Tibial artery (tissue), 4 donors: ENCODE results near the gene SLC24A3.

ENCODE experiments used
- DNase-seq, 2 donors: peaks; one replicate each; pipeline ENCODE4 v3.0.0-alpha.2; 2019
- H3K27ac ChIP-seq, 2 donors: fragments of 200-600 bp; sonication (generic) in 1 of 2; 1 replicate in 1 of 2; 2 replicates in 1 of 2; pipeline ENCODE4 v1.5.1; 2018 to 2019; ENCODE audit warnings: mild to moderate bottlenecking in 1 of 2
- H3K27me3 ChIP-seq, 2 donors: fragments of 200-600 bp; sonication (generic) in 1 of 2; one replicate each; pipeline versions ENCODE4 v1.5.1 to v1.6.0; 2016 to 2019
- H3K36me3 ChIP-seq, 3 donors: fragments of 200-600 bp; sonication (generic) in 2 of 3; one replicate each; pipeline ENCODE4 v1.5.1; 2016 to 2019; ENCODE audit warnings: mild to moderate bottlenecking in 2 of 3
- H3K4me1 ChIP-seq, 4 donors: fragments of 200-600 bp; sonication (generic) in 2 of 4; 1 replicate in 3 of 4; 2 replicates in 1 of 4; pipeline ENCODE4 v1.5.1; 2016 to 2019
- H3K4me3 ChIP-seq, 2 donors: fragments of 200-600 bp; sonication (generic) in 1 of 2; 1 replicate in 1 of 2; 2 replicates in 1 of 2; pipeline ENCODE4 v1.5.1; 2018 to 2019; ENCODE audit warnings: mild to moderate bottlenecking in 2 of 2
- H3K9me3 ChIP-seq, 3 donors: fragments of 200-600 bp; sonication (generic) in 1 of 3; one replicate each; pipeline ENCODE4 v1.5.1; 2016 to 2019
- intact Hi-C: fragments of 100-400 bp; cut with DNase I; formaldehyde crosslinking; loops from one replicate; pipeline ENCODE4 v1.15.0; 2023; ENCODE audit warnings: low total_unique reads
- TF ChIP-seq, protein P1 (sequence below), 2 experiments: fragments of 200-600 bp in 1 of 2; fragments of 450-650 bp in 1 of 2; IDR thresholded peaks; one replicate each; pipeline ENCODE4 v1.5.1; 2017 to 2019; ENCODE audit warnings: antibody characterized with exemption in 2 of 2, mild to moderate bottlenecking in 1 of 2, moderate library complexity in 1 of 2

SLC24A3 gene

DNA sequence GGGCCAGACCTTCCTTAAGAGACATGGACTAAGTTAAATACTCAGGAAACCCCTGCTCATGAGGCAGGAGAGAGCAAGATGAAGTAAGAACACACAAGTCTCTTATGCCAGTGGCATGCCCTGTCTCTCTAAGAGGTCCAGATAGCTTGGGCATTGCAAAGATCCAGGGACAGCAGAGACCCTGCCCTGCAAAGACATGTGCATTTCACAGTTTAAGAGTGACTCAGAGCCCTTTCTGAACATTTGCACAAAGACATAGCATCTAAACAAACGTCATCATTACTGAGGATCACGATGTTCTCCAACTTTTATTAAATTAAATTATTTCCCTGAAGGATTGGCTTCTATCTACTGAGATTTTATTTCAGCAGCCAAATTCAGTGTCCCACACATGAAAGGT, 315.1 kb downstream of the SLC24A3 start:
- no peak overlapping the region for H3K4me3 ChIP-seq
- H3K27me3 ChIP-seq: no peaks in the 10 kb centered on the region
- TF ChIP-seq, protein P1, sequence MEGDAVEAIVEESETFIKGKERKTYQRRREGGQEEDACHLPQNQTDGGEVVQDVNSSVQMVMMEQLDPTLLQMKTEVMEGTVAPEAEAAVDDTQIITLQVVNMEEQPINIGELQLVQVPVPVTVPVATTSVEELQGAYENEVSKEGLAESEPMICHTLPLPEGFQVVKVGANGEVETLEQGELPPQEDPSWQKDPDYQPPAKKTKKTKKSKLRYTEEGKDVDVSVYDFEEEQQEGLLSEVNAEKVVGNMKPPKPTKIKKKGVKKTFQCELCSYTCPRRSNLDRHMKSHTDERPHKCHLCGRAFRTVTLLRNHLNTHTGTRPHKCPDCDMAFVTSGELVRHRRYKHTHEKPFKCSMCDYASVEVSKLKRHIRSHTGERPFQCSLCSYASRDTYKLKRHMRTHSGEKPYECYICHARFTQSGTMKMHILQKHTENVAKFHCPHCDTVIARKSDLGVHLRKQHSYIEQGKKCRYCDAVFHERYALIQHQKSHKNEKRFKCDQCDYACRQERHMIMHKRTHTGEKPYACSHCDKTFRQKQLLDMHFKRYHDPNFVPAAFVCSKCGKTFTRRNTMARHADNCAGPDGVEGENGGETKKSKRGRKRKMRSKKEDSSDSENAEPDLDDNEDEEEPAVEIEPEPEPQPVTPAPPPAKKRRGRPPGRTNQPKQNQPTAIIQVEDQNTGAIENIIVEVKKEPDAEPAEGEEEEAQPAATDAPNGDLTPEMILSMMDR (IDR thresholded peaks at IDR 0.05): no peak
- H3K27ac ChIP-seq: no peak overlapping the region
- DNase-seq: no peak
- no peaks in the 10 kb centered on the region for H3K9me3 ChIP-seq
- no peaks in the 10 kb centered on the region for H3K4me1 ChIP-seq
- intact Hi-C loops: no loop called here
- no peaks in the 10 kb centered on the region for H3K36me3 ChIP-seq

DNA sequence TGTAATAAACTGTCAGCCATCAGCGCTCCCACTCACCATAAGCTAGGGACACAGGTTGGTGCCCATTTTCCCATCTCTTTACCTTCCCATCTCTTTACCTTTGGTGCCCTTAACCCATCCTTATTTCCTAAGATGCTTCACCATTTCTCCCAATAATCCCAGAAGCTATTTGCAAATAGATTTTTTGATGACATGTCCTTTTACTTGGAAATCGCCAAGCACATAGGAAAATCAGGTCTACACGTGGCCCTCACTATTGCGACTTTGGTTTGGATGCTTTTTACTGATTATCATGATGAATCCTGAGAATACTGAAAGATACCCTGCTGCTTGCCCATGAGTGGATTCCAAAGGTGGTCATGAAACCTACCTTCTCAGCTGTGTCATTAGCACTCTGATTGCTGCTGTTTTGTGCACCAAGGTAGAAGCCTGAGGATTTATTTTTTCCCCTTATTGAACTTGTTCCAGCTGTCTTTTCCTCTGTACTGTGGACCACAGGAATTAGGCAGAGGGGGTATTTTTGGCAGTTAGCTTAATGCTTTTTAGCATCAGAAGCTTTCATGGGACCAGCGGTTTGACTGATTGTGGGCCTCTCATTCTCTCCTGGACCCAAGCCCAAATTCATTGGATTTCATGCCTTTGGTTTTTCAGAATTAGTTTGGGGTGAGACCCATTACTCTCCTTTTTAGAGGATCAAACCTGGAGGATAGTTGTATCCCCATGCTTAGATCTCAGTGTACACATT, 316.0 kb downstream of the SLC24A3 start:
- no peaks in the 10 kb centered on the region for H3K36me3 ChIP-seq

DNA sequence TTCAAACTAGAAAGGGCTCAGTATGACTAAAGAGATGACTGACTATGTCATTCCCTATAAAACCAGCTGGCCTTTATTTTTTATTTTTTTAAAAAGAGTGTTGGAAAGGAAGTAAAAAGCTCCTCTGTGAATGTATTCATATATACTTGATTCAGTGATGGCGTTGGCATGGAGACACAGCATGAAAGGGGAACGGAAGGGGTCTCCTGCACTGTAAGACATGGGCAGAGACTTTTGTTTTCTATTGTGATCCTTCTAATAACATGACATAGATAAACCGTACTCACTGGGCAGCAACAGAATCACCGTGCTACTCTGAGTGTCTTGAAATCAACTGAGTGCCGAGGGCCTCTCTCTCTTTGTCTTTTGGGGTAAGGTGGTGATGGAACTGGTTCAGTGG, 317.6 kb downstream of the SLC24A3 start:
- DNase-seq: no peak

More for the DNA sequence above, 316.0 kb downstream of the SLC24A3 start:
- DNase-seq: no peak
- H3K9me3 ChIP-seq: no peaks in the 10 kb centered on the region
- H3K27ac ChIP-seq: no peak overlapping the region
- H3K4me3 ChIP-seq: no peak overlapping the region
- intact Hi-C loops: no loop called here
- TF ChIP-seq, protein P1 (IDR thresholded peaks at IDR 0.05): no peak
- no peaks in the 10 kb centered on the region for H3K27me3 ChIP-seq
- H3K4me1 ChIP-seq: no peaks in the 10 kb centered on the region

DNA sequence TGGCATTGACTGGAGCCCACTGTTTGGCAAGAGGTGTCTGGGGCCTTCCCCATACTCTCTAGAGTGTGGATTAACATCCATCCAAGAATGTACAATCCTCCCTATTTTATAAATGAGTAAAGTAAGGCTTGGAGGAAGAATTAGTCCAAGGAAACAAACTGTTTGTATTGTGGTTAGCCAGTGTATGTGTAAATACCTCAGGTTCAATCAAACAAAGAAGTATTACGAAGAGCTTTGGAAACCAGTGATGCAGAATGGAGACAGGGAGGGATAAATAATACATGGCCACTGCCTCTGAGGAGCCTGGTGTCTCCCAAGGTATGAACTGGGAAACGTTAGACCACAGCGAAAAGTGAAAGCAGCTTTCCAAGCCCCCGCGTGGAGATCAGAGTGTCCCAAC, 319.0 kb downstream of the SLC24A3 start:
- intact Hi-C loops: no loop called here
- Histone ChIP-seq H3K9me3 (no peaks in the 10 kb centered on the region), H3K36me3 (no peaks in the 10 kb centered on the region), H3K4me3 (no peak overlapping the region), H3K27ac (no peak overlapping the region), H3K4me1 (no peaks in the 10 kb centered on the region), H3K27me3 (no peaks in the 10 kb centered on the region)
- TF ChIP-seq, protein P1 (IDR thresholded peaks at IDR 0.05): no peak
- no peak for DNase-seq

More for the DNA sequence above, 317.6 kb downstream of the SLC24A3 start:
- Histone ChIP-seq H3K36me3 (no peaks in the 10 kb centered on the region), H3K9me3 (no peaks in the 10 kb centered on the region), H3K4me3 (no peak overlapping the region), H3K27me3 (no peaks in the 10 kb centered on the region), H3K4me1 (no peaks in the 10 kb centered on the region), H3K27ac (no peak overlapping the region)
- TF ChIP-seq, protein P1 (IDR thresholded peaks at IDR 0.05): no peak
- intact Hi-C loops: no loop called here

DNA sequence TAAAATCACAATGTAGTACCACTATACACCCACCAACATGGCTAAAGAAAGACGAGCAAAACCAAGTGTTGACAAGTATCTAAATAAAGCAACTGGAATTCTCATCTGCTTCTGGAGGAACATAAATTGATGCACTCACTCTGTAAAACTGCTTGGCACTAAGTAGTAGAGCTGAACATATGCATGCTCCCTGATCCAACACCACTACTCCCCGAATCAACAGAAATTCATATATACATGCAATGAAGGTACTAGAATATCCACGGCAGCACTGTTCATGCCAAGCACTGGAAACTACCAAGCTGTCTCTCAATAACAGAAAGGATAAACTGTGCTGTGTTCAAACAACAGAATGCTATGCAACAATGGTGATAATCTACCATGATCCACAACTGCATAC, 326.1 kb downstream of the SLC24A3 start:
- intact Hi-C loops: no loop called here
- no peak overlapping the region for H3K27ac ChIP-seq
- no peak for DNase-seq

More for the DNA sequence above, 326.1 kb downstream of the SLC24A3 start:
- H3K9me3 ChIP-seq: no peaks in the 10 kb centered on the region
- H3K27me3 ChIP-seq: no peaks in the 10 kb centered on the region
- TF ChIP-seq, protein P1 (IDR thresholded peaks at IDR 0.05): no peak
- no peaks in the 10 kb centered on the region for H3K36me3 ChIP-seq
- H3K4me3 ChIP-seq: no peak overlapping the region
- peaks cover 0 to 5% (median 0%) of the 10 kb centered on the region in 4 donors for H3K4me1 ChIP-seq
